ENCODE measurements around the gene ARMH1. TPM values are rescaled to one million over a fixed set of nuclear protein-coding genes. Genes with fewer than 3 reads are reported as not detected.

ARMH1 gene
- total RNA-seq, 1 experiment from 2014 or later, result 2.8 TPM

DNA sequence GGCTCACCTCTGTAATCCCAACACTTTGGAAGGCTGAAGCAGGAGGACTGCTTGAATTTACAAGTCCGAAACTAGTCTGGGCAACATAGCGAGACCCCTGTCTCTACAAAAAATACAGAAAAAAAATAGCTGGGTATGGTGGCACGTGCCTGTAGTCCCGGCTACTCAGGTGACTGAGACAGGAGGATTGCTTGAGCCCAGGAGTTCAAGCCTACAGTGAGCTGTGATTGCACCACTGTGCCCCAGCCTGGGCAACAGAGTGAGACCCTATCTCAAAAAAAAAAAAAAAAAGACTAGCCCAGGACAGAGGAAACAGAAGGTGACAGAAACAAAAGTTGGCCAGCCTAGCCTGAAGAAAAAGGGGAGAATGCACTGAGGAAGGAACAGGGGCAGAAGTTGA lies 21.2 kb downstream of the ARMH1 start:
- Histone ChIP-seq H3K4me1 (ENCODE audit: control insufficient read depth, insufficient read depth, low read length) (no peaks in the 10 kb centered on the region), H3K9me3 (ENCODE audit: control insufficient read depth, insufficient read depth, low read depth, low read length) (no peaks in the 10 kb centered on the region), H3K4me3 (ENCODE audit: low read depth in 2 of 2, low read length in 2 of 2) (no peak overlapping the region), H3K27ac (ENCODE audit: low read length) (no peak overlapping the region), H3K36me3 (ENCODE audit: control insufficient read depth, insufficient read depth, low read length) (no peaks in the 10 kb centered on the region), H3K27me3 (ENCODE audit: control insufficient read depth, insufficient read depth, low read length) (no peaks in the 10 kb centered on the region)
- intact Hi-C loops (cut with micrococcal nuclease; ENCODE audit: unreplicated experiment) (no loop called here), in situ Hi-C loops (cut with HindIII; ENCODE audit: low pct_unique_long_range_greater_than_20kb, low sequenced_read_pairs) (no loop called here)
- CTCF ChIA-PET, result no interaction called here
- no peak for DNase-seq (ENCODE audit: low read depth, low spot score)
- BruUV-seq (replicated peaks), result no TSS peak
- POLR2A ChIA-PET, result no interaction called here
- no peak for ATAC-seq
- TF ChIP-seq TCF7L2 (IDR thresholded peaks at IDR 0.05; ENCODE audit: low read depth, low read length), result no peak
- TF ChIP-seq, protein P1, sequence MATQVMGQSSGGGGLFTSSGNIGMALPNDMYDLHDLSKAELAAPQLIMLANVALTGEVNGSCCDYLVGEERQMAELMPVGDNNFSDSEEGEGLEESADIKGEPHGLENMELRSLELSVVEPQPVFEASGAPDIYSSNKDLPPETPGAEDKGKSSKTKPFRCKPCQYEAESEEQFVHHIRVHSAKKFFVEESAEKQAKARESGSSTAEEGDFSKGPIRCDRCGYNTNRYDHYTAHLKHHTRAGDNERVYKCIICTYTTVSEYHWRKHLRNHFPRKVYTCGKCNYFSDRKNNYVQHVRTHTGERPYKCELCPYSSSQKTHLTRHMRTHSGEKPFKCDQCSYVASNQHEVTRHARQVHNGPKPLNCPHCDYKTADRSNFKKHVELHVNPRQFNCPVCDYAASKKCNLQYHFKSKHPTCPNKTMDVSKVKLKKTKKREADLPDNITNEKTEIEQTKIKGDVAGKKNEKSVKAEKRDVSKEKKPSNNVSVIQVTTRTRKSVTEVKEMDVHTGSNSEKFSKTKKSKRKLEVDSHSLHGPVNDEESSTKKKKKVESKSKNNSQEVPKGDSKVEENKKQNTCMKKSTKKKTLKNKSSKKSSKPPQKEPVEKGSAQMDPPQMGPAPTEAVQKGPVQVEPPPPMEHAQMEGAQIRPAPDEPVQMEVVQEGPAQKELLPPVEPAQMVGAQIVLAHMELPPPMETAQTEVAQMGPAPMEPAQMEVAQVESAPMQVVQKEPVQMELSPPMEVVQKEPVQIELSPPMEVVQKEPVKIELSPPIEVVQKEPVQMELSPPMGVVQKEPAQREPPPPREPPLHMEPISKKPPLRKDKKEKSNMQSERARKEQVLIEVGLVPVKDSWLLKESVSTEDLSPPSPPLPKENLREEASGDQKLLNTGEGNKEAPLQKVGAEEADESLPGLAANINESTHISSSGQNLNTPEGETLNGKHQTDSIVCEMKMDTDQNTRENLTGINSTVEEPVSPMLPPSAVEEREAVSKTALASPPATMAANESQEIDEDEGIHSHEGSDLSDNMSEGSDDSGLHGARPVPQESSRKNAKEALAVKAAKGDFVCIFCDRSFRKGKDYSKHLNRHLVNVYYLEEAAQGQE (IDR thresholded peaks at IDR 0.05; ENCODE audit: insufficient read depth in 1 of 2, low read depth in 2 of 2, low read length in 1 of 2), result no peak
- TF ChIP-seq, protein P2, sequence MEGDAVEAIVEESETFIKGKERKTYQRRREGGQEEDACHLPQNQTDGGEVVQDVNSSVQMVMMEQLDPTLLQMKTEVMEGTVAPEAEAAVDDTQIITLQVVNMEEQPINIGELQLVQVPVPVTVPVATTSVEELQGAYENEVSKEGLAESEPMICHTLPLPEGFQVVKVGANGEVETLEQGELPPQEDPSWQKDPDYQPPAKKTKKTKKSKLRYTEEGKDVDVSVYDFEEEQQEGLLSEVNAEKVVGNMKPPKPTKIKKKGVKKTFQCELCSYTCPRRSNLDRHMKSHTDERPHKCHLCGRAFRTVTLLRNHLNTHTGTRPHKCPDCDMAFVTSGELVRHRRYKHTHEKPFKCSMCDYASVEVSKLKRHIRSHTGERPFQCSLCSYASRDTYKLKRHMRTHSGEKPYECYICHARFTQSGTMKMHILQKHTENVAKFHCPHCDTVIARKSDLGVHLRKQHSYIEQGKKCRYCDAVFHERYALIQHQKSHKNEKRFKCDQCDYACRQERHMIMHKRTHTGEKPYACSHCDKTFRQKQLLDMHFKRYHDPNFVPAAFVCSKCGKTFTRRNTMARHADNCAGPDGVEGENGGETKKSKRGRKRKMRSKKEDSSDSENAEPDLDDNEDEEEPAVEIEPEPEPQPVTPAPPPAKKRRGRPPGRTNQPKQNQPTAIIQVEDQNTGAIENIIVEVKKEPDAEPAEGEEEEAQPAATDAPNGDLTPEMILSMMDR (IDR thresholded peaks at IDR 0.05), result no peak
- TF ChIP-seq SIN3A (IDR thresholded peaks at IDR 0.05; ENCODE audit: borderline replicate concordance, insufficient read depth, low read depth, low read length), result no peak
- no peak for TF ChIP-seq POLR2AphosphoS5 (IDR thresholded peaks at IDR 0.05; ENCODE audit: low read depth, low read length)

DNA sequence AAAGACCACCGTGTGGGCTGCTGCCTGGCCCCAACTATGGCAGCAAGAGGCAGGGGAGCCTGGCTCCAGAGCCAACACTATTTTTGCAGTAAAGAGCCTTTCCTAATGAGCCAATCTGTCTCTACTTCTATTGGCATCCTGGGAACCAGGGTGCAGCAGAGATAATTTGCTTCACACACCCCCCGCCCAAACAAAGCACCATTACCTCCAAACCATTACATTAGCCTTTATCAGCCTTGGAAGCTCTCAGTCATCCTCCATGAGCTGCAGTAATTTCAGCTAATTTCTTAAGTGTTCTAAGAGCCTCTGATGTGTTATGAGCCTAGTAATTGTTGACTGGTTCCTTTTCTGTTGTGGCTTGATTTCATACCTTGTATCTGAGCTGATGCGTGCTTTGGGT lies 21.6 kb downstream of the ARMH1 start:
- DNase-seq (ENCODE audit: low read depth, low spot score), result no peak

More for the DNA sequence above, 21.6 kb downstream of the ARMH1 start:
- no TSS peak for BruUV-seq (replicated peaks)
- TF ChIP-seq, protein P1 (IDR thresholded peaks at IDR 0.05; ENCODE audit: insufficient read depth in 1 of 2, low read depth in 2 of 2, low read length in 1 of 2), result no peak
- no peak for TF ChIP-seq TCF7L2 (IDR thresholded peaks at IDR 0.05; ENCODE audit: low read depth, low read length)
- TF ChIP-seq, protein P2 (IDR thresholded peaks at IDR 0.05), result no peak
- no peak for TF ChIP-seq POLR2AphosphoS5 (IDR thresholded peaks at IDR 0.05; ENCODE audit: low read depth, low read length)
- TF ChIP-seq SIN3A (IDR thresholded peaks at IDR 0.05; ENCODE audit: borderline replicate concordance, insufficient read depth, low read depth, low read length), result no peak
- ChIA-PET POLR2A (interaction anchor here (0.5 to 0.6 kb wide), 2 partner anchors 80 to 612 kb away, joined by 4 to 5 read pairs; no protein-coding TSS in a partner anchor), CTCF (no interaction called here)
- Histone ChIP-seq H3K4me1 (ENCODE audit: control insufficient read depth, insufficient read depth, low read length) (no peaks in the 10 kb centered on the region), H3K36me3 (ENCODE audit: control insufficient read depth, insufficient read depth, low read length) (no peaks in the 10 kb centered on the region), H3K9me3 (ENCODE audit: control insufficient read depth, insufficient read depth, low read depth, low read length) (no peaks in the 10 kb centered on the region), H3K27me3 (ENCODE audit: control insufficient read depth, insufficient read depth, low read length) (no peaks in the 10 kb centered on the region), H3K4me3 (ENCODE audit: low read depth in 2 of 2, low read length in 2 of 2) (no peak overlapping the region), H3K27ac (ENCODE audit: low read length) (no peak overlapping the region)
- intact Hi-C loops (cut with micrococcal nuclease; ENCODE audit: unreplicated experiment) (no loop called here), in situ Hi-C loops (cut with HindIII; ENCODE audit: low pct_unique_long_range_greater_than_20kb, low sequenced_read_pairs) (no loop called here)
- no peak for ATAC-seq
